Stomach (tissue), 4 donors: ENCODE measurements around the gene POTEF.
"Not testable (repeated sequence)": the region's sequence is repeated elsewhere in the genome, so short reads cannot be mapped to it uniquely, and the experiment has no call there.

Experiments used
- CTCF ChIP-seq, 7 experiments: fragments of 450-650 bp in 4 of 7; fragments of 200-600 bp in 3 of 7; sonication (generic) in 3 of 7; IDR thresholded peaks; one replicate each; pipeline ENCODE4 v1.5.1; 2016 to 2019; ENCODE audit warnings: antibody characterized with exemption in 7 of 7, control low read depth in 2 of 7, mild to moderate bottlenecking in 1 of 7
- EP300 ChIP-seq: sonication (generic); formaldehyde crosslinking; IDR thresholded peaks from one replicate; pipeline ENCODE4 v1.6.1; 2017; ENCODE audit warnings: antibody characterized with exemption
- POLR2A ChIP-seq, 4 donors: fragments of 450-650 bp; IDR thresholded peaks; one replicate each; pipeline ENCODE4 v1.6.1; 2016; ENCODE audit warnings: antibody characterized with exemption in 4 of 4, control low read depth in 2 of 4, mild to moderate bottlenecking in 1 of 4, moderate library complexity in 1 of 4
- POLR2AphosphoS5 ChIP-seq, 3 donors: sonication (generic); formaldehyde crosslinking; IDR thresholded peaks; one replicate each; pipeline ENCODE4 v1.6.1; 2016; ENCODE audit warnings: antibody characterized with exemption in 3 of 3

- not testable (repeated sequence) for TF ChIP-seq CTCF (IDR thresholded peaks at IDR 0.05); EP300; POLR2A (IDR thresholded peaks at IDR 0.05); POLR2AphosphoS5 (IDR thresholded peaks at IDR 0.05)
These were observed 28.3 kb upstream of the POTEF start for GRCh38 chr2:130157354-130157753.
